ENCODE data around the gene FBXO44.
"Not testable (repeated sequence)": the region's sequence is repeated elsewhere in the genome, so short reads cannot be mapped to it uniquely, and the experiment has no call there.

FBXO44 gene

GRCh38 chr1:11640944-11641343 lies 13.7 kb upstream of the FBXO44 start:
- TF ChIP-seq BCL11A (tag by site-specific recombination; IDR thresholded peaks at IDR 0.05; ENCODE audit: low read depth) (no peak), ZBTB17 (tag by site-specific recombination; IDR thresholded peaks at IDR 0.05) (no peak), BCL11B (tag by site-specific recombination; IDR thresholded peaks at IDR 0.05; ENCODE audit: low read depth) (no peak), ZNF26 (tag by site-specific recombination; IDR thresholded peaks at IDR 0.05) (no peak), ZNF791 (tag by site-specific recombination; IDR thresholded peaks at IDR 0.05) (no peak), ZNF2 (tag by site-specific recombination; IDR thresholded peaks at IDR 0.05) (no peak), ELK4 (IDR thresholded peaks at IDR 0.05; ENCODE audit: borderline replicate concordance, low read depth, low read length) (no peak)
- H3K9me3 ChIP-seq (ENCODE audit: control insufficient read depth, insufficient read depth, low read depth, low read length), result no peaks in the 10 kb centered on the region
- no peaks in the 10 kb centered on the region for H3K4me1 ChIP-seq (ENCODE audit: control insufficient read depth, insufficient read depth, low read length)
- ChIA-PET POLR2A (no interaction called here), CTCF (interaction anchor here (0.6 to 5.7 kb wide), 11 partner anchors 9 to 603 kb away, joined by 3 to 95 read pairs (median 4); no protein-coding TSS in a partner anchor)
- no peak overlapping the region for H3K27ac ChIP-seq (ENCODE audit: extremely low read depth, low read depth, low read length)
- H3K4me3 ChIP-seq (ENCODE audit: low read depth, low read length), result no peak overlapping the region
- H3K36me3 ChIP-seq (ENCODE audit: control insufficient read depth in 2 of 2, insufficient read depth in 1 of 2, low read length in 2 of 2), result no peaks in the 10 kb centered on the region

- Histone ChIP-seq H3K9me3 (ENCODE audit: control insufficient read depth, insufficient read depth, low read depth, low read length) (no peaks in the 10 kb centered on the region), H3K4me3 (ENCODE audit: low read depth, low read length) (no peak overlapping the region), H3K27ac (ENCODE audit: extremely low read depth, low read depth, low read length) (no peak overlapping the region), H3K4me1 (ENCODE audit: control insufficient read depth, insufficient read depth, low read length) (no peaks in the 10 kb centered on the region), H3K36me3 (ENCODE audit: control insufficient read depth in 2 of 2, insufficient read depth in 1 of 2, low read length in 2 of 2) (no peaks in the 10 kb centered on the region)
- POLR2A ChIA-PET, result no interaction called here
- TF ChIP-seq ZBTB11 (tag by site-specific recombination; conservative IDR thresholded peaks at IDR 0.05; ENCODE audit: low read depth) (no peak), ZNF26 (tag by site-specific recombination; IDR thresholded peaks at IDR 0.05) (no peak), ZNF23 (tag by site-specific recombination; IDR thresholded peaks at IDR 0.05; ENCODE audit: borderline replicate concordance) (no peak), ZFP3 (tag by site-specific recombination; IDR thresholded peaks at IDR 0.05; ENCODE audit: low read depth) (no peak)
- CTCF ChIA-PET, result interaction anchor here (0.6 to 5.7 kb wide), 21 partner anchors 8 to 879 kb away, joined by 3 to 95 read pairs (median 3); no protein-coding TSS in a partner anchor
These were observed 12.8 kb upstream of the FBXO44 start for GRCh38 chr1:11641776-11642305.

- H3K27ac ChIP-seq (ENCODE audit: extremely low read depth, low read depth, low read length); H3K4me3 ChIP-seq (ENCODE audit: low read depth, low read length); H3K9me3 ChIP-seq (ENCODE audit: control insufficient read depth, insufficient read depth, low read depth, low read length); POLR2A ChIA-PET; H3K36me3 ChIP-seq (ENCODE audit: control insufficient read depth in 2 of 2, insufficient read depth in 1 of 2, low read length in 2 of 2); H3K4me1 ChIP-seq (ENCODE audit: control insufficient read depth, insufficient read depth, low read length): not testable (repeated sequence)
- TF ChIP-seq ZNF660 (tag by site-specific recombination; IDR thresholded peaks at IDR 0.05) (peak; percentile 70; the same call in 1 of the 2 replicates), ZNF654 (tag by site-specific recombination; IDR thresholded peaks at IDR 0.05; ENCODE audit: low read depth) (peak; percentile 91), ZNF501 (tag by site-specific recombination; IDR thresholded peaks at IDR 0.05) (0 out of 2 replicates have a peak, but pooled peaks have one; percentile 60), ZNF561 (tag by site-specific recombination; IDR thresholded peaks at IDR 0.05; ENCODE audit: borderline replicate concordance) (0 out of 2 replicates have a peak, but pooled peaks have one; percentile 27), ZNF391 (tag by site-specific recombination; IDR thresholded peaks at IDR 0.05; ENCODE audit: borderline replicate concordance, low read depth) (0 out of 2 replicates have a peak, but pooled peaks have one; percentile 35), CTCF (tag by site-specific recombination; IDR thresholded peaks at IDR 0.05) (peak; percentile 90)
- CTCF ChIA-PET, result interaction anchor here (0.6 to 5.7 kb wide), 29 partner anchors 8 to 878 kb away, joined by 3 to 95 read pairs (median 4); partner anchors contain the start of gene FBXO2
These were observed 12.2 kb upstream of the FBXO44 start for GRCh38 chr1:11642418-11643017.
